PFSK-1 (cell line): ENCODE measurements around the gene ZXDC.

Source experiments
- FOXP2 ChIP-seq: optimal IDR thresholded peaks from 2 replicates; pipeline ENCODE3; 2011; ENCODE audit warnings: borderline replicate concordance, control low read depth, inconsistent platforms; ENCODE audit not compliant: insufficient read depth; ENCODE audit errors: extremely low read length, extremely low read depth
- POLR2AphosphoS5 ChIP-seq: IDR thresholded peaks from 2 replicates; pipeline ENCODE4 v1.6.1; 2012; ENCODE audit warnings: low read depth, mild to moderate bottlenecking, control low read depth, low read length, moderate library complexity
- REST ChIP-seq, 2 experiments: IDR thresholded peaks; 2 replicates each; pipeline versions ENCODE4 v1.6.1 to v1.8.0; 2011 to 2012; ENCODE audit warnings: low read depth in 2 of 2, low read length in 2 of 2, control low read depth in 1 of 2, inconsistent platforms in 1 of 2, mild to moderate bottlenecking in 1 of 2, moderate library complexity in 1 of 2; ENCODE audit not compliant: insufficient read depth in 1 of 2
- SIN3A ChIP-seq: IDR thresholded peaks from 2 replicates; pipeline ENCODE4 v1.6.1; 2012; ENCODE audit warnings: mild to moderate bottlenecking, low read length, moderate library complexity, borderline replicate concordance; ENCODE audit not compliant: insufficient read depth
- TAF1 ChIP-seq: IDR thresholded peaks from 2 replicates; pipeline ENCODE4 v1.6.1; 2012; ENCODE audit warnings: low read length, control low read depth, borderline replicate concordance; ENCODE audit not compliant: insufficient read depth

Gene ZXDC

GRCh38 chr3:126439346-126439967 is 36.2 kb downstream of the ZXDC start:
- TF ChIP-seq FOXP2 (no peak), REST (IDR thresholded peaks at IDR 0.05; ENCODE audit: insufficient read depth in 1 of 2, low read depth in 2 of 2, low read length in 2 of 2) (no peak), SIN3A (no peak), POLR2AphosphoS5 (no peak), TAF1 (no peak)

- TF ChIP-seq SIN3A (no peak), FOXP2 (no peak), TAF1 (no peak), POLR2AphosphoS5 (no peak), REST (IDR thresholded peaks at IDR 0.05; ENCODE audit: insufficient read depth in 1 of 2, low read depth in 2 of 2, low read length in 2 of 2) (no peak)
Observed at GRCh38 chr3:126438746-126439145, 36.9 kb downstream of the ZXDC start.

- no peak for TF ChIP-seq REST (IDR thresholded peaks at IDR 0.05; ENCODE audit: insufficient read depth in 1 of 2, low read depth in 2 of 2, low read length in 2 of 2)
- no peak for TF ChIP-seq SIN3A
- no peak for TF ChIP-seq TAF1
- TF ChIP-seq POLR2AphosphoS5, result no peak
- no peak for TF ChIP-seq FOXP2
Observed at GRCh38 chr3:126438186-126438585, 37.5 kb downstream of the ZXDC start.

- no peak for TF ChIP-seq SIN3A
Observed at GRCh38 chr3:126436826-126437717, 38.6 kb downstream of the ZXDC start.

- TF ChIP-seq POLR2AphosphoS5 (no peak), REST (IDR thresholded peaks at IDR 0.05; ENCODE audit: insufficient read depth in 1 of 2, low read depth in 2 of 2, low read length in 2 of 2) (no peak), FOXP2 (no peak)
Observed at GRCh38 chr3:126435456-126436315, 40.0 kb downstream of the ZXDC start.
